Smooth muscle cell (in vitro differentiated cells): ENCODE results near the gene HOXC12. TPM values are rescaled to one million over a fixed set of nuclear protein-coding genes. Genes with fewer than 3 reads are reported as not detected.

Source experiments
- DNase-seq: peaks from one replicate; lab custom pipeline; 2025; ENCODE audit not compliant: unreplicated experiment; lab: John Stamatoyannopoulos, UW
- H2AFZ ChIP-seq: fragments of 200-600 bp; sonication (generic); 2 replicates; pipeline ENCODE4 v1.6.0; 2016; ENCODE audit warnings: antibody characterized with exemption, low read depth, mild to moderate bottlenecking
- H3F3A ChIP-seq: fragments of 200-600 bp; sonication (generic); 2 replicates; pipeline ENCODE4 v1.6.0; 2017; ENCODE audit warnings: antibody characterized with exemption, low read depth
- H3K27ac ChIP-seq: fragments of 200-600 bp; sonication (generic); 2 replicates; pipeline ENCODE4 v1.5.1; 2016; ENCODE audit warnings: low read depth, mild to moderate bottlenecking
- H3K27me3 ChIP-seq: fragments of 200-600 bp; sonication (generic); 2 replicates; pipeline ENCODE4 v1.6.1; 2016; ENCODE audit warnings: low read depth, mild to moderate bottlenecking
- H3K36me3 ChIP-seq: fragments of 200-600 bp; sonication (generic); 2 replicates; pipeline ENCODE4 v1.5.1; 2016; ENCODE audit warnings: low read depth
- H3K4me1 ChIP-seq: fragments of 200-600 bp; sonication (generic); 2 replicates; pipeline ENCODE4 v1.5.1; 2016; ENCODE audit warnings: low read depth
- H3K4me2 ChIP-seq: fragments of 200-600 bp; sonication (generic); 2 replicates; pipeline ENCODE4 v1.6.0; 2016; ENCODE audit warnings: mild to moderate bottlenecking
- H3K4me3 ChIP-seq: fragments of 200-600 bp; sonication (generic); 2 replicates; pipeline ENCODE4 v1.5.1; 2016; ENCODE audit warnings: mild to moderate bottlenecking
- H3K79me2 ChIP-seq: fragments of 200-600 bp; sonication (generic); 2 replicates; pipeline ENCODE4 v1.6.0; 2016; ENCODE audit warnings: low read depth, mild to moderate bottlenecking
- H3K9ac ChIP-seq: fragments of 200-600 bp; sonication (generic); 2 replicates; pipeline ENCODE4 v1.6.0; 2016; ENCODE audit warnings: low read depth
- H3K9me3 ChIP-seq: fragments of 200-600 bp; sonication (generic); replicated peaks from 2 replicates; pipeline ENCODE4 v1.5.1; 2016; ENCODE audit warnings: low read depth
- H4K20me1 ChIP-seq: fragments of 200-600 bp; sonication (generic); 2 replicates; pipeline ENCODE4 v1.6.0; 2016; ENCODE audit warnings: low read depth
- WGBS: methylation state at CpG from one replicate; pipeline ENCODE4 v1.1.7; 2016; ENCODE audit warnings: low lambda C conversion rate; 5-methylcytosine and 5-hydroxymethylcytosine counted together
- polyA plus RNA-seq: library from polyadenylated mRNA; unstranded; fragments of >200 nt; fragmentation: Nextera tagmentation; extraction: Ambion mirVana; gene quantifications from 2 replicates; pipeline ENCODE4 v1.2.1, GENCODE V29; 2016
- total RNA-seq: library from RNA; depleted of rRNA; stranded (reverse); fragments of >200 nt; gene quantifications from 2 replicates; pipeline ENCODE4 v1.2.3, GENCODE V29; 2014
- TF ChIP-seq, protein P1 (sequence below): fragments of 200-600 bp; sonication (generic); IDR thresholded peaks from 2 replicates; pipeline ENCODE4 v1.5.1; 2017; ENCODE audit warnings: borderline replicate concordance, mild to moderate bottlenecking, antibody characterized with exemption; ENCODE audit not compliant: insufficient read depth, poor library complexity, severe bottlenecking

HOXC12 gene
- total and polyA plus RNA-seq, 2 experiments from 2014 or later = 0.32 TPM; not detected in 1

DNA sequence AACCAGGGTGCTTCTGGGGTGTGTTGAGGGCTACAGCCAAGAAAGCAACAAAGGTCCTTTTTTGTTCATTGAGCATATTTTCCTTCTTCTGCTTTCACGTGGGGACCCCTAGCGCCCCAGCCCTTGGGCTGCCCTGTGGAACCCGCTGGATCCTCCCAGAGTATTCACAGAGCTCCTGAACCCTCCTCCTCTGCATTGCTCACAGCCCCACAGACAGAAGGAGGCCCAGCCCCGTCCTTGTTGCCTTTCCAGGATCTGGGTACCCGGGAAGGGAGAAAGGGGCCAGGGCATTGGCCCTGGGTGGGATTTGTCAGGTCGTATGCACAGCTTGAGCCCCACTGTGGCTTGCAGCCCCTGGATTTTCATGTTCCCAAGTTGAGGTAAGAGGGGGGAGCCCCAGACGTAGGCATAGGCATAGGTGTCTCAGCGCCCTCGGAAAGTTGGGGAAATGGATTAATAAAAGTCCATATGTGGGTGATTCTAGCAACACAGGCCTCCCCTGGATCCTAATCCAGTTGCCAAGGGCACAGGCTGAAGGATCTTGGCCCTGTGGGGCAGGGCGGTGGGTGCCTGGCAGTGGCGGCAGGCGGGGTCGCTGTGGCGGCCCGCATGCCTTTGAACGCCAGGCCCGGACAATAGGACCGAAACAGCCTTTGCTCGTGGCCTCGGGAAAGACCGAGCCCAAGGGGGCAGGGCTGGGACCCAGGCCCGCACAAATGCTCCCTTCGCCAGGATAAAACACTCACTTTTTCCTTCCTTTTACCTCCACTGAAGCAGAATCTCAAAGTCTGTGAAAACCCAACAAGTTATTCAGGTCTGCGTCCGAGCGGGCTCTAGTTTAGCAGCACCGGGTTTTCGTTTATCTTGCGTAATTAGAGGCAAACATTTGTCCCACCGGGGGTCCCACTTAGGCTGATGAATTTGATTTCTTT, 27.2 kb downstream of the HOXC12 start:
- TF ChIP-seq, protein P1, sequence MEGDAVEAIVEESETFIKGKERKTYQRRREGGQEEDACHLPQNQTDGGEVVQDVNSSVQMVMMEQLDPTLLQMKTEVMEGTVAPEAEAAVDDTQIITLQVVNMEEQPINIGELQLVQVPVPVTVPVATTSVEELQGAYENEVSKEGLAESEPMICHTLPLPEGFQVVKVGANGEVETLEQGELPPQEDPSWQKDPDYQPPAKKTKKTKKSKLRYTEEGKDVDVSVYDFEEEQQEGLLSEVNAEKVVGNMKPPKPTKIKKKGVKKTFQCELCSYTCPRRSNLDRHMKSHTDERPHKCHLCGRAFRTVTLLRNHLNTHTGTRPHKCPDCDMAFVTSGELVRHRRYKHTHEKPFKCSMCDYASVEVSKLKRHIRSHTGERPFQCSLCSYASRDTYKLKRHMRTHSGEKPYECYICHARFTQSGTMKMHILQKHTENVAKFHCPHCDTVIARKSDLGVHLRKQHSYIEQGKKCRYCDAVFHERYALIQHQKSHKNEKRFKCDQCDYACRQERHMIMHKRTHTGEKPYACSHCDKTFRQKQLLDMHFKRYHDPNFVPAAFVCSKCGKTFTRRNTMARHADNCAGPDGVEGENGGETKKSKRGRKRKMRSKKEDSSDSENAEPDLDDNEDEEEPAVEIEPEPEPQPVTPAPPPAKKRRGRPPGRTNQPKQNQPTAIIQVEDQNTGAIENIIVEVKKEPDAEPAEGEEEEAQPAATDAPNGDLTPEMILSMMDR = no peak
- Histone ChIP-seq H3K4me1 (no peaks in the 10 kb centered on the region), H3K27ac (no peak overlapping the region), H3K4me2 (no peak overlapping the region), H3K27me3 (peaks cover 100% of the 10 kb centered on the region), H3K4me3 (no peak overlapping the region), H3K36me3 (no peaks in the 10 kb centered on the region), H2AFZ (no peak overlapping the region), H4K20me1 (no peaks in the 10 kb centered on the region), H3K9ac (no peak overlapping the region), H3K9me3 (no peaks in the 10 kb centered on the region), H3K79me2 (no peaks in the 10 kb centered on the region), H3F3A (no peaks in the 10 kb centered on the region)
- 19% methylated on average over 30 of the region's 30 CpGs for WGBS
- DNase-seq = no peak

DNA sequence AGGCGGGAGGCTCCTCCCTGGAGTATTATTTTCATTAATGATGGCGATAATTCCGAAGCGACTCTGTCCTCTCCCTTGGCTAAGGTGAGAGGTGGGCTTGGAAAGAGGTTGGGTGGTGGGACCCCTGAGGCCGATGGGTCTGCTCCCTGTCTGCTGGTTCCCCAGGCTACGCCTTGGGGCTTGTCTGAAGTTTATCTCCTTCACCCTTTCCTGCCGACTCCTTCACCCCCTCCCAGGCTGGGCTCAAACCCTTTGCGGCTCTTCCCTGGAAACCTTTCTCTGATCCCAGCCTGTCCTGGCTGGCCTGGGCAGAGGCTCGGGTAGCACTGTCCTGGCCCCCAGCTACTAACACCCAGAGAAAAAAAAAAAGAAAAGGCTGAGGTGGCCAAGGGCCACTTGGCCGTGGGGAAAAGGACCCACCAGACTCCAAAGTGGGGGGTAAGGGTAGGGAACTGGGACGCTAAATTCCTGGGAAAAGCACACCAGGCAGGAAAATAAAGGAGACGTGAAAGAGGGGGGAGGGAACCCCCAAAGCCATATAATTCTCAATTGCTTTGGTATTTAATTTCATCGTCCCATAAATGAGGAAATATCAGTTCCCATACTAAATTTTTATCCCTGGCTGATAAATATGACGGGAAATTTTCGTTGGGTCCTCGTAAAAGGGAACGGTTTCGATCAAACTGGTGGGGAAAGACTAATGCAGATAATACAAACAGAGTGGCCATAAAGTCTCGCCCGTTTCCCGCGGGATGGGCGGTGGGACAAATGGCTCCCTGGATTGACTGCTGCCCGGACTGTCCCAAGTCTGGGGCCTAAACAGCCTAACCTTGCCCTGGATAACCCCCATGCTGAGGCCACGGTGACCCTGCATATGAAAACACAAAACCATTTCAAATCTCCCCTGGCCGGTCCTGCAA, 28.2 kb downstream of the HOXC12 start:
- Histone ChIP-seq H3K27ac (no peak overlapping the region), H3K36me3 (no peaks in the 10 kb centered on the region), H3K79me2 (no peaks in the 10 kb centered on the region), H3K4me1 (no peaks in the 10 kb centered on the region), H2AFZ (no peak overlapping the region), H3F3A (no peaks in the 10 kb centered on the region), H4K20me1 (no peaks in the 10 kb centered on the region), H3K4me3 (no peak overlapping the region), H3K27me3 (peaks cover 100% of the 10 kb centered on the region), H3K4me2 (no peak overlapping the region), H3K9me3 (no peaks in the 10 kb centered on the region), H3K9ac (no peak overlapping the region)
- TF ChIP-seq, protein P1 = no peak
- WGBS = 32% methylated on average over 26 of the region's 26 CpGs
- no peak for DNase-seq

DNA sequence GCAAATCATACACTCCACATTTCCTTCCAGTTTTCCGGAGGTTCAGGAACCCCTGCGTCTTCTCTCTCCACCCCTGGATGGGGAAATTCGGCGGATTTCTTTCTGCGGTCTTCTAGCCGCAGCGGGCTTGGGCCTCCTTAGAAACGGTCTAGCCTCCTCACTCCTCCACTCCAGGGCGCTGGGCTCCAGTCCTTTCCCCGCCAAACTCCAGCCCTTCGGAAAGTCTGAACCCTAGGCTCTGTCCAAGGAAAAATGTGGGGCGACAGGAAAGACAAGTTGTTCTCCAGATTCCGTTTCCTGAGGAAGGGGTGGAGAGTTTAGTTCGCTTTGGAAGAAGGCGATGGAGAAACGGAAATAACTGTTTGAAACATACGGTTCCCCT, 28.9 kb downstream of the HOXC12 start:
- no peaks in the 10 kb centered on the region for H3K79me2 ChIP-seq
- H4K20me1 ChIP-seq = no peaks in the 10 kb centered on the region
- no peak overlapping the region for H2AFZ ChIP-seq
- H3K27ac ChIP-seq = no peak overlapping the region
- no peak for DNase-seq
- no peak overlapping the region for H3K4me3 ChIP-seq
- H3K36me3 ChIP-seq = no peaks in the 10 kb centered on the region
- H3K4me1 ChIP-seq = no peaks in the 10 kb centered on the region
- no peak overlapping the region for H3K4me2 ChIP-seq
- H3F3A ChIP-seq = no peaks in the 10 kb centered on the region
- 20% methylated on average over 17 of the region's 17 CpGs for WGBS
- peaks cover 100% of the 10 kb centered on the region for H3K27me3 ChIP-seq
- TF ChIP-seq, protein P1 = no peak
- no peaks in the 10 kb centered on the region for H3K9me3 ChIP-seq
- H3K9ac ChIP-seq = no peak overlapping the region
